ENCODE data around the gene NFYC.

The NFYC gene

DNA sequence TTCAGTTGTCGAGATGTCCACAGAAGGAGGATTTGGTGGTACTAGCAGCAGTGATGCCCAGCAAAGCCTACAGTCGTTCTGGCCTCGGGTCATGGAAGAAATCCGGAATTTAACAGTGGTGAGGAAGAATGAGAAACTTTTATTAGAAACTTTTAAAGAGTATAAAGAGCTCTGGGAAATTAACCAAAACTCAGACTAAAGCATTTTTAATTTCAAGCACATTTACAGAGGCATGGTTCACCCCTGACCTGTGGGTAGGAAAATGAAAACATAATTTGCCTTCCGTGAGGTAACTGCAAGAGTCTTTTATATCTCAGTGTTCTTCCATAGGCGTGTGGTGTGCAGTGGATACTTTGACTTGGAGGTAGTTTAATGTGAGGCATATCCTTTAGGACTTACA, 47.3 kb downstream of the NFYC start:
- Histone ChIP-seq H3K36me3 (ENCODE audit: insufficient read depth, low read length) (peaks cover 58% of the 10 kb centered on the region), H3K9me2 (replicated peaks; ENCODE audit: low read depth, low read length) (no peaks in the 10 kb centered on the region), H2AFZ (ENCODE audit: low read length) (no peak overlapping the region), H3K4me3 (ENCODE audit: low read length, poor library complexity, severe bottlenecking) (no peak overlapping the region), H3K27me3 (ENCODE audit: insufficient read depth, low read length, poor library complexity, severe bottlenecking) (no peaks in the 10 kb centered on the region), H3K4me2 (ENCODE audit: low read depth, low read length, poor library complexity, severe bottlenecking) (no peak overlapping the region), H3K79me2 (ENCODE audit: insufficient read depth, low read length) (peaks cover 76% of the 10 kb centered on the region), H4K20me1 (ENCODE audit: insufficient read depth, low read length, poor library complexity, severe bottlenecking) (peaks cover 19% of the 10 kb centered on the region), H3K9me3 (ENCODE audit: insufficient read depth, low read depth, low read length) (no peaks in the 10 kb centered on the region), H3K9ac (ENCODE audit: low read depth, low read length, poor library complexity, severe bottlenecking) (no peak overlapping the region), H3K4me1 (ENCODE audit: insufficient read depth, low read length, poor library complexity, severe bottlenecking) (no peaks in the 10 kb centered on the region), H3F3A (ENCODE audit: low read depth) (no peaks in the 10 kb centered on the region)
- TF ChIP-seq EZH2phosphoT487 (IDR thresholded peaks at IDR 0.05; ENCODE audit: borderline replicate concordance): no peak
- TF ChIP-seq, protein P1, sequence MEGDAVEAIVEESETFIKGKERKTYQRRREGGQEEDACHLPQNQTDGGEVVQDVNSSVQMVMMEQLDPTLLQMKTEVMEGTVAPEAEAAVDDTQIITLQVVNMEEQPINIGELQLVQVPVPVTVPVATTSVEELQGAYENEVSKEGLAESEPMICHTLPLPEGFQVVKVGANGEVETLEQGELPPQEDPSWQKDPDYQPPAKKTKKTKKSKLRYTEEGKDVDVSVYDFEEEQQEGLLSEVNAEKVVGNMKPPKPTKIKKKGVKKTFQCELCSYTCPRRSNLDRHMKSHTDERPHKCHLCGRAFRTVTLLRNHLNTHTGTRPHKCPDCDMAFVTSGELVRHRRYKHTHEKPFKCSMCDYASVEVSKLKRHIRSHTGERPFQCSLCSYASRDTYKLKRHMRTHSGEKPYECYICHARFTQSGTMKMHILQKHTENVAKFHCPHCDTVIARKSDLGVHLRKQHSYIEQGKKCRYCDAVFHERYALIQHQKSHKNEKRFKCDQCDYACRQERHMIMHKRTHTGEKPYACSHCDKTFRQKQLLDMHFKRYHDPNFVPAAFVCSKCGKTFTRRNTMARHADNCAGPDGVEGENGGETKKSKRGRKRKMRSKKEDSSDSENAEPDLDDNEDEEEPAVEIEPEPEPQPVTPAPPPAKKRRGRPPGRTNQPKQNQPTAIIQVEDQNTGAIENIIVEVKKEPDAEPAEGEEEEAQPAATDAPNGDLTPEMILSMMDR (conservative IDR thresholded peaks at IDR 0.05; ENCODE audit: low read length): no peak

DNA sequence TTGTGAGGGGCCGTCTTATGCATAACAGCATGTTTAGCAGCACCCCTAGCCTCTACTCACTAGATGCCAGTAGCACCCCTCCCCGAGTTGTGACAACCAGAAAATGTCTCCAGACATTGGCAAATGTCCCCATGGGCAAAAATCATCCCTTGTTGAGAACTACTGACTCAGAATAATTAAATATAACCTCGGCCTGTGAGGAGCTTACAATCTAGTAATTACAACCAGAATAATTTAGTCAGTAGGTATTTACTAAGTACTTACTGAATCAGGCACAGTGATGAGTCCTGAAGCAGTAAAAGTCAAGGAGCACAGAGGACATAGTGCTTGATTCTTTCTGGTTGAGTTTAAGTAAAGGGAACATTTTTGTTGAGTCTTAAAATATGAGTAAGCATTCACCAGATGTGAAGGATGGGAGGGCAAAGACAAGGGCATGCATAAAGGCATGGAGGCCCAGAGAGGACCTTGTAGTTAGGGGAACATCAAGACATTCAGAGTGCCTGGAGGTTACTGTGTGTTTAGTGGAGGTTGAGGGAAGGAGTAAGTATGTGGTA, 48.0 kb downstream of the NFYC start:
- no peak overlapping the region for H2AFZ ChIP-seq (ENCODE audit: low read length)
- H3K36me3 ChIP-seq (ENCODE audit: insufficient read depth, low read length): peaks cover 65% of the 10 kb centered on the region
- H3K9ac ChIP-seq (ENCODE audit: low read depth, low read length, poor library complexity, severe bottlenecking): no peak overlapping the region
- H3K9me2 ChIP-seq (replicated peaks; ENCODE audit: low read depth, low read length): no peaks in the 10 kb centered on the region
- H3K27me3 ChIP-seq (ENCODE audit: insufficient read depth, low read length, poor library complexity, severe bottlenecking): no peaks in the 10 kb centered on the region
- peaks cover 19% of the 10 kb centered on the region for H4K20me1 ChIP-seq (ENCODE audit: insufficient read depth, low read length, poor library complexity, severe bottlenecking)
- no peaks in the 10 kb centered on the region for H3K9me3 ChIP-seq (ENCODE audit: insufficient read depth, low read depth, low read length)
- H3F3A ChIP-seq (ENCODE audit: low read depth): no peaks in the 10 kb centered on the region
- no peak overlapping the region for H3K4me2 ChIP-seq (ENCODE audit: low read depth, low read length, poor library complexity, severe bottlenecking)
- H3K4me3 ChIP-seq (ENCODE audit: low read length, poor library complexity, severe bottlenecking): no peak overlapping the region
- TF ChIP-seq, protein P1 (conservative IDR thresholded peaks at IDR 0.05; ENCODE audit: low read length): no peak
- TF ChIP-seq EZH2phosphoT487 (IDR thresholded peaks at IDR 0.05; ENCODE audit: borderline replicate concordance): no peak
- H3K4me1 ChIP-seq (ENCODE audit: insufficient read depth, low read length, poor library complexity, severe bottlenecking): no peaks in the 10 kb centered on the region
- peaks cover 80% of the 10 kb centered on the region for H3K79me2 ChIP-seq (ENCODE audit: insufficient read depth, low read length)

DNA sequence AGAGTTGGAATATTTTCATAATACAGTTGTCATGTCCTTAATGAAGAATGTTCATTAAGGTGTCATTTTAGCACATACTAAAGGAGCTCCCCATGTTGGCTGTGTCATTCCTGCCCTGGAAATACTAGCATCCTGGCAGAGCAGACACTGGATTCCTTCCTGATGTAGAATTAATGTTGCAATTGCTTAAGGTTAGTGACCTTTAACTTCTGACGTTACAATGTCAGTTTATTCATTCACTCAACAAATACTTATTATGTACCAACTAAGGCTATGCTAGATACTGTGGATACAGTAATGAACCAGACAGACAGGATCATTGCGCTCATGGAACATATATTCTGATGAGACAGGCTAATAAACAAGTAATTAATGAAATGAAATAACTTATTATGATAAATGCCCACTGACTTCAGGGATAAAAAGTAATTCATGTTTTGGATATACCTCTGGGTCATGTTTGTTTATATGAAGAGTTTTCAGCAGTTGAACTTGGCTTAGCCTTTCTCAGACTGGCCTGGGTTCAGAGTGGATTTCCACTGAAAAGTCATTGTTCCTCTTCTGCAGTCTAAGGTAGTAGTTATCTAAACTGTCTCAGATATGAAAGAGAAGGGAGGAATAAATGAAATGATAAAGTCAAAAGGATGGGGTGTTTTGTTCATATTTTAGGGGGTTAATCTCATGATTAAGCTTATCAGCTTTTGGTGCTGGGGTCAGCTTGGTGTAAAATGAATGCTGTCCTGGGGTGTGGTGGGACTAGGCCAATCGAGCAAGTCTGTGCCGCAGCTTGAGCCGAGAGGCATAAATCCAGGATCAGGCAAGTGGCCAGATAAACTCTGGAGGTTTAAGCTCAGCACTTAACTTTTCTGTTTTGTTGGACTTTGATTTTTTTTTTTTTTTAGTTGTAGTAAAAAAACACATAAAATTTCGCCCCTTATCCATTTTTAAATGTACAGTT, 48.8 kb downstream of the NFYC start:
- no peak overlapping the region for H2AFZ ChIP-seq (ENCODE audit: low read length)
- no peaks in the 10 kb centered on the region for H3F3A ChIP-seq (ENCODE audit: low read depth)
- H3K4me2 ChIP-seq (ENCODE audit: low read depth, low read length, poor library complexity, severe bottlenecking): no peak overlapping the region
- H3K4me1 ChIP-seq (ENCODE audit: insufficient read depth, low read length, poor library complexity, severe bottlenecking): no peaks in the 10 kb centered on the region
- peaks cover 16% of the 10 kb centered on the region for H4K20me1 ChIP-seq (ENCODE audit: insufficient read depth, low read length, poor library complexity, severe bottlenecking)
- H3K79me2 ChIP-seq (ENCODE audit: insufficient read depth, low read length): peaks cover 81% of the 10 kb centered on the region
- peaks cover 68% of the 10 kb centered on the region for H3K36me3 ChIP-seq (ENCODE audit: insufficient read depth, low read length)
- TF ChIP-seq EZH2phosphoT487 (IDR thresholded peaks at IDR 0.05; ENCODE audit: borderline replicate concordance): no peak
- TF ChIP-seq, protein P1 (conservative IDR thresholded peaks at IDR 0.05; ENCODE audit: low read length): no peak
- H3K9me3 ChIP-seq (ENCODE audit: insufficient read depth, low read depth, low read length): no peaks in the 10 kb centered on the region
- H3K27me3 ChIP-seq (ENCODE audit: insufficient read depth, low read length, poor library complexity, severe bottlenecking): no peaks in the 10 kb centered on the region
- H3K4me3 ChIP-seq (ENCODE audit: low read length, poor library complexity, severe bottlenecking): no peak overlapping the region
- no peak overlapping the region for H3K9ac ChIP-seq (ENCODE audit: low read depth, low read length, poor library complexity, severe bottlenecking)
- H3K9me2 ChIP-seq (replicated peaks; ENCODE audit: low read depth, low read length): no peaks in the 10 kb centered on the region
